Measurements from ENCODE around the gene KIR3DL2. TPM values are rescaled to one million over a fixed set of nuclear protein-coding genes. Genes with fewer than 3 reads are reported as not detected.
"Not testable (repeated sequence)": the region's sequence is repeated elsewhere in the genome, so short reads cannot be mapped to it uniquely, and the experiment has no call there.

Gene KIR3DL2
- total RNA-seq, 1 donor from 2014 or later: not detected

DNA sequence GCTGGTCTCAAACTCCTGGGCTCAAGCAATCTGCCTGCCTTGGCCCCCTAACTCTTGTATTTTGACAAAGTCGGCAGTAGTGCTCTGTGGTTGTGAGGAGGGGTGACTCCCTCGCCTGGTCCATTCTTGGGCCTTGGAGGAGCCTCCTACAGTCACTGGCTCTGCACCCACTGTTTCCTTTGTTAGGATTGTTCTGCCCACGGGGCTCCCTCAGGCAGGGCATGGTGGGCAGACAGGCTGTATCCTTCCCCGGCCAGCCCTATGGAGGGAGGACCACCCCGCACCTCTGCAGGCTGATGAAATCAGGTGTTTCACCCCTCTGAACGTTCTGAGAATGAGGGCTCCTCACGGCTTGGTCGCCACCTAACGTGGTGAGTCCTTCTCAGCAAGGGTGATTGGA lies 33.0 kb downstream of the KIR3DL2 start:
- TF ChIP-seq CTCF (IDR thresholded peaks at IDR 0.05; ENCODE audit: unreplicated experiment): no peak
- Mint-ChIP-seq H3K27ac (no peak overlapping the region), H3K9me3 (ENCODE audit: low read depth) (no peaks in the 10 kb centered on the region), H3K27me3 (peaks cover 25% of the 10 kb centered on the region), H3K4me1 (ENCODE audit: low read depth) (peaks cover 3% of the 10 kb centered on the region), H3K4me3 (ENCODE audit: low read depth) (no peak overlapping the region), H3K36me3 (ENCODE audit: insufficient read depth) (no peaks in the 10 kb centered on the region)
- DNase-seq (ENCODE audit: low spot score, unreplicated experiment): no peak

- Mint-ChIP-seq H3K36me3 (ENCODE audit: insufficient read depth) (no peaks in the 10 kb centered on the region), H3K27ac (no peak overlapping the region), H3K4me3 (ENCODE audit: low read depth) (no peak overlapping the region), H3K27me3 (no peaks in the 10 kb centered on the region), H3K4me1 (ENCODE audit: low read depth) (no peaks in the 10 kb centered on the region), H3K9me3 (ENCODE audit: low read depth) (no peaks in the 10 kb centered on the region)
- no peak for DNase-seq (ENCODE audit: low spot score, unreplicated experiment)
- TF ChIP-seq CTCF (IDR thresholded peaks at IDR 0.05; ENCODE audit: unreplicated experiment): no peak
Measured at GRCh38 chr19:54888239-54888638, 38.0 kb downstream of the KIR3DL2 start.

DNA sequence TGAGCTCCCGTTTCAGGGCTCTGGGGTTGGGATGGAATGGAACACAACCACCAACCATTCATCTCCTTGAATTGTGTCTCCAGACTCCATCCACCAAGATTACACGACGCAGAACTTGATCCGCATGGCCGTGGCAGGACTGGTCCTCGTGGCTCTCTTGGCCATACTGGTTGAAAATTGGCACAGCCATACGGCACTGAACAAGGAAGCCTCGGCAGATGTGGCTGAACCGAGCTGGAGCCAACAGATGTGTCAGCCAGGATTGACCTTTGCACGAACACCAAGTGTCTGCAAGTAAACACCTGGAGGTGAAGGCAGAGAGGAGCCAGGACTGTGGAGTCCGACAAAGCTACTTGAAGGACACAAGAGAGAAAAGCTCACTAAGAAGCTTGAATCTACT lies 39.3 kb downstream of the KIR3DL2 start:
- DNase-seq (ENCODE audit: low spot score, unreplicated experiment): no peak
- no peak for TF ChIP-seq CTCF (IDR thresholded peaks at IDR 0.05; ENCODE audit: unreplicated experiment)
- Mint-ChIP-seq H3K9me3 (ENCODE audit: low read depth) (no peaks in the 10 kb centered on the region), H3K36me3 (ENCODE audit: insufficient read depth) (no peaks in the 10 kb centered on the region), H3K4me1 (ENCODE audit: low read depth) (no peaks in the 10 kb centered on the region), H3K27ac (no peak overlapping the region), H3K27me3 (no peaks in the 10 kb centered on the region), H3K4me3 (ENCODE audit: low read depth) (no peak overlapping the region)

DNA sequence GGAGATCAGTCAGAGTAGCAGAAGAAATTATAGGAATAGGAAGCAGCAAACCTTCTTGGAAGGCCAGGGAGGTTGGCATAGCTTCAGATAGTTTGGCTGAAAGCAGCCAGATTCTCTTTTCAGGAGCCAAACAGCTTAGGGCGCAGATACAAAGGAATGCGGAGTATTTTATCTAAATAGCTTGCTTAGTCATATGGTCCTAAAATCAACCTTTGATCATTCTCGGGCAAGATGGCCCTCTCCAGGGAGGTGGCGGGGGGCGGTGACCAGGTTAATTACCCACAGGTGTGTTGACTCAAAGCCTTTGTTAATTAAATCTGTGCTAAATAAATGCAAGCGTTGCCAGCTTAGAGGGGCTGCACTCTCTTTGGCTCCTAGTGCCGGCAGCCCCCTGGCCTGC lies 43.2 kb downstream of the KIR3DL2 start:
- Mint-ChIP-seq H3K36me3 (ENCODE audit: insufficient read depth) (no peaks in the 10 kb centered on the region), H3K4me1 (ENCODE audit: low read depth) (peaks cover 4% of the 10 kb centered on the region), H3K27me3 (peaks cover 12% of the 10 kb centered on the region), H3K27ac (no peak overlapping the region), H3K9me3 (ENCODE audit: low read depth) (no peaks in the 10 kb centered on the region), H3K4me3 (ENCODE audit: low read depth) (no peak overlapping the region)
- no peak for TF ChIP-seq CTCF (IDR thresholded peaks at IDR 0.05; ENCODE audit: unreplicated experiment)
- DNase-seq (ENCODE audit: low spot score, unreplicated experiment): no peak

GRCh38 chr19:54894106-54894505 lies 43.9 kb downstream of the KIR3DL2 start:
- DNase-seq (ENCODE audit: low spot score, unreplicated experiment); H3K4me1 Mint-ChIP-seq (ENCODE audit: low read depth): not testable (repeated sequence)

GRCh38 chr19:54896036-54896435 lies 45.8 kb downstream of the KIR3DL2 start:
- Mint-ChIP-seq H3K4me1 (ENCODE audit: low read depth) (peaks cover 4% of the 10 kb centered on the region), H3K36me3 (ENCODE audit: insufficient read depth) (no peaks in the 10 kb centered on the region), H3K4me3 (ENCODE audit: low read depth) (no peak overlapping the region), H3K9me3 (ENCODE audit: low read depth) (no peaks in the 10 kb centered on the region), H3K27me3 (peaks cover 27% of the 10 kb centered on the region), H3K27ac (no peak overlapping the region)
- TF ChIP-seq CTCF (IDR thresholded peaks at IDR 0.05; ENCODE audit: unreplicated experiment): no peak
- DNase-seq (ENCODE audit: low spot score, unreplicated experiment): no peak

More at GRCh38 chr19:54894106-54894505, 43.9 kb downstream of the KIR3DL2 start:
- H3K27ac Mint-ChIP-seq; H3K9me3 Mint-ChIP-seq (ENCODE audit: low read depth); H3K4me3 Mint-ChIP-seq (ENCODE audit: low read depth); H3K36me3 Mint-ChIP-seq (ENCODE audit: insufficient read depth): not testable (repeated sequence)
- H3K27me3 Mint-ChIP-seq: peaks cover 19% of the 10 kb centered on the region

DNA sequence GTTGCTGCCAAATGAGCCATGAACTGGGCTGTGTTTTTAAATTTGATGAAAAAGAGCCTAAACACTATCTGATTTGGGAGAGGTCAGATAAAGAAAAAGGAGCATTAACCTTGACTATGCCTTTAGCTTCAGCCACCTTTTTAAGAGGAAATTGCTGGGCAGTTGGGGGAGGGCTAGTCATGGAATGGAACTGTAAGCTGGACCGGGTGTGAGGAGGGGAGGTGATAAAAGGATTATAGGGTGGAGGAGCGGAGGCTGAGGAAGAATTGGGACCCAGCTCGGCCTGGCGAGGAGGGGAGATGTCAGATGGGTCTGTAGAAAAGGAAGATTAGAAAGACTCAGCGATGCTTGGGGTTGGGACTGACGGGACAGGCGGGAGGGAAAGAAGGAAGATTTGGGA lies 48.4 kb downstream of the KIR3DL2 start:
- H3K4me3 Mint-ChIP-seq (ENCODE audit: low read depth); H3K27ac Mint-ChIP-seq; H3K9me3 Mint-ChIP-seq (ENCODE audit: low read depth); DNase-seq (ENCODE audit: low spot score, unreplicated experiment); H3K4me1 Mint-ChIP-seq (ENCODE audit: low read depth); H3K36me3 Mint-ChIP-seq (ENCODE audit: insufficient read depth): not testable (repeated sequence)
- peaks cover 27% of the 10 kb centered on the region for H3K27me3 Mint-ChIP-seq

- not testable (repeated sequence) for H3K4me3 Mint-ChIP-seq (ENCODE audit: low read depth); H3K27ac Mint-ChIP-seq; H3K36me3 Mint-ChIP-seq (ENCODE audit: insufficient read depth); DNase-seq (ENCODE audit: low spot score, unreplicated experiment); H3K9me3 Mint-ChIP-seq (ENCODE audit: low read depth); H3K4me1 Mint-ChIP-seq (ENCODE audit: low read depth)
- peaks cover 27% of the 10 kb centered on the region for H3K27me3 Mint-ChIP-seq
Measured at GRCh38 chr19:54899646-54900045, 49.4 kb downstream of the KIR3DL2 start.

DNA sequence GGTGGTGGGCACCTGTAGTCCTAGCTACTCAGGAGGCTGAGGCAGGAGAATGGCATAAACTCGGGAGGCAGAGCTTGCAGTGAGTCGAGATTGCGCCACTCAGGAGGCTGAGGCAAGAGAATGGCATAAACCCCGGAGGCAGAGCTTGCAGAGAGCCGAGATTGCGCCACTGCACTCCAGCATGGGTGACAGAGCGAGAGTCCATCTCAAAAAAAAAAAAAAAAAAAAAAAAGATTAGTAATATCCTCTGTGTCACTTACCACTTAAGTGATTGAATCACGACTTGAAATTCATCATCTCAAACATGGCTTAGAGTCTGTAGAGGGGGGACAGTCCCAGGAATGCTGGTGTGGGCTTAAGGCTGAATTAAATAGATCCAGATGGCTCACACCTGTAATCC lies 50.9 kb downstream of the KIR3DL2 start:
- H3K27ac Mint-ChIP-seq; H3K4me3 Mint-ChIP-seq (ENCODE audit: low read depth); H3K36me3 Mint-ChIP-seq (ENCODE audit: insufficient read depth): not testable (repeated sequence)

More for the DNA sequence above, 50.9 kb downstream of the KIR3DL2 start:
- not testable (repeated sequence) for H3K9me3 Mint-ChIP-seq (ENCODE audit: low read depth); H3K4me1 Mint-ChIP-seq (ENCODE audit: low read depth); DNase-seq (ENCODE audit: low spot score, unreplicated experiment)
- peaks cover 27% of the 10 kb centered on the region for H3K27me3 Mint-ChIP-seq

All from progenitor cell of endocrine pancreas (in vitro differentiated cells).